ENCODE data around the gene INTS2. TPM values are rescaled to one million over a fixed set of nuclear protein-coding genes. Genes with fewer than 3 reads are reported as not detected.

INTS2 gene
- polyA plus RNA-seq, 1 donor from 2014 or later, result 23.7 TPM

- Histone ChIP-seq H3K36me3 (ENCODE audit: insufficient read depth, low read length) (no peaks in the 10 kb centered on the region), H3K4me3 (ENCODE audit: low read length) (no peak overlapping the region), H3K79me2 (replicated peaks; ENCODE audit: insufficient read depth, low read length) (no peaks in the 10 kb centered on the region), H4K20me1 (ENCODE audit: insufficient read depth) (no peaks in the 10 kb centered on the region), H3K9ac (ENCODE audit: low read length) (no peak overlapping the region), H3K27me3 (ENCODE audit: insufficient read depth, low read depth, low read length) (no peaks in the 10 kb centered on the region), H3K27ac (ENCODE audit: low read length) (no peak overlapping the region), H3K4me2 (ENCODE audit: low read length) (no peak overlapping the region), H2AFZ (ENCODE audit: low read depth, low read length) (no peak overlapping the region), H3K9me2 (ENCODE audit: insufficient read depth, low read length) (no peaks in the 10 kb centered on the region), H3K9me3 (ENCODE audit: low read length) (no peaks in the 10 kb centered on the region), H3F3A (ENCODE audit: insufficient read depth, low read length, poor library complexity, severe bottlenecking) (no peaks in the 10 kb centered on the region)
- TF ChIP-seq RAD21 (conservative IDR thresholded peaks at IDR 0.05) (no peak), REST (IDR thresholded peaks at IDR 0.05; ENCODE audit: borderline replicate concordance) (no peak), EZH2 (IDR thresholded peaks at IDR 0.05; ENCODE audit: borderline replicate concordance, insufficient read depth, low read length, poor library complexity, severe bottlenecking) (no peak), MXI1 (conservative IDR thresholded peaks at IDR 0.05; ENCODE audit: poor library complexity, severe bottlenecking) (no peak), CTCF (IDR thresholded peaks at IDR 0.05; ENCODE audit: poor library complexity, severe bottlenecking) (no peak), POLR2AphosphoS5 (IDR thresholded peaks at IDR 0.05) (no peak), EP300 (conservative IDR thresholded peaks at IDR 0.05; ENCODE audit: poor library complexity, severe bottlenecking) (no peak), SMC3 (conservative IDR thresholded peaks at IDR 0.05; ENCODE audit: poor library complexity) (no peak), TAF1 (IDR thresholded peaks at IDR 0.05; ENCODE audit: low read depth) (no peak)
Observed at GRCh38 chr17:61849674-61850073, 78.1 kb downstream of the INTS2 start.

GRCh38 chr17:61848896-61849295, 78.9 kb downstream of the INTS2 start:
- Histone ChIP-seq H3K27ac (ENCODE audit: low read length) (no peak overlapping the region), H3F3A (ENCODE audit: insufficient read depth, low read length, poor library complexity, severe bottlenecking) (no peaks in the 10 kb centered on the region), H3K9ac (ENCODE audit: low read length) (no peak overlapping the region), H2AFZ (ENCODE audit: low read depth, low read length) (no peak overlapping the region), H3K9me2 (ENCODE audit: insufficient read depth, low read length) (no peaks in the 10 kb centered on the region), H3K79me2 (replicated peaks; ENCODE audit: insufficient read depth, low read length) (no peaks in the 10 kb centered on the region), H3K4me3 (ENCODE audit: low read length) (no peak overlapping the region), H3K9me3 (ENCODE audit: low read length) (no peaks in the 10 kb centered on the region), H3K36me3 (ENCODE audit: insufficient read depth, low read length) (no peaks in the 10 kb centered on the region), H3K27me3 (ENCODE audit: insufficient read depth, low read depth, low read length) (no peaks in the 10 kb centered on the region), H3K4me2 (ENCODE audit: low read length) (no peak overlapping the region), H4K20me1 (ENCODE audit: insufficient read depth) (no peaks in the 10 kb centered on the region)
- TF ChIP-seq EZH2 (IDR thresholded peaks at IDR 0.05; ENCODE audit: borderline replicate concordance, insufficient read depth, low read length, poor library complexity, severe bottlenecking) (no peak), MXI1 (conservative IDR thresholded peaks at IDR 0.05; ENCODE audit: poor library complexity, severe bottlenecking) (no peak)

- Histone ChIP-seq H3K36me3 (ENCODE audit: insufficient read depth, low read length) (no peaks in the 10 kb centered on the region), H2AFZ (ENCODE audit: low read depth, low read length) (no peak overlapping the region), H4K20me1 (ENCODE audit: insufficient read depth) (no peaks in the 10 kb centered on the region), H3K9me2 (ENCODE audit: insufficient read depth, low read length) (no peaks in the 10 kb centered on the region), H3K4me3 (ENCODE audit: low read length) (no peak overlapping the region), H3F3A (ENCODE audit: insufficient read depth, low read length, poor library complexity, severe bottlenecking) (no peaks in the 10 kb centered on the region), H3K79me2 (replicated peaks; ENCODE audit: insufficient read depth, low read length) (no peaks in the 10 kb centered on the region), H3K9me3 (ENCODE audit: low read length) (no peaks in the 10 kb centered on the region), H3K27ac (ENCODE audit: low read length) (no peak overlapping the region), H3K4me2 (ENCODE audit: low read length) (no peak overlapping the region), H3K27me3 (ENCODE audit: insufficient read depth, low read depth, low read length) (no peaks in the 10 kb centered on the region), H3K9ac (ENCODE audit: low read length) (no peak overlapping the region)
- TF ChIP-seq SMC3 (conservative IDR thresholded peaks at IDR 0.05; ENCODE audit: poor library complexity), result no peak
- no peak for TF ChIP-seq CTCF (IDR thresholded peaks at IDR 0.05; ENCODE audit: poor library complexity, severe bottlenecking)
- TF ChIP-seq EP300 (conservative IDR thresholded peaks at IDR 0.05; ENCODE audit: poor library complexity, severe bottlenecking), result no peak
- no peak for TF ChIP-seq TAF1 (IDR thresholded peaks at IDR 0.05; ENCODE audit: low read depth)
- no peak for TF ChIP-seq EZH2 (IDR thresholded peaks at IDR 0.05; ENCODE audit: borderline replicate concordance, insufficient read depth, low read length, poor library complexity, severe bottlenecking)
- TF ChIP-seq POLR2AphosphoS5 (IDR thresholded peaks at IDR 0.05), result no peak
- no peak for TF ChIP-seq MXI1 (conservative IDR thresholded peaks at IDR 0.05; ENCODE audit: poor library complexity, severe bottlenecking)
- no peak for TF ChIP-seq RAD21 (conservative IDR thresholded peaks at IDR 0.05)
- no peak for TF ChIP-seq REST (IDR thresholded peaks at IDR 0.05; ENCODE audit: borderline replicate concordance)
Observed at GRCh38 chr17:61848247-61848646, 79.5 kb downstream of the INTS2 start.
